Caki2 (cell line): ENCODE results near the gene PEX14. TPM values are rescaled to one million over a fixed set of nuclear protein-coding genes. Genes with fewer than 3 reads are reported as not detected.

ENCODE experiments used
- DNase-seq: peaks from one replicate; pipeline ENCODE4 v3.0.0-alpha.2; 2015; ENCODE audit warnings: low read depth
- in situ Hi-C: cut with HindIII; loops from 2 replicates; pipeline ENCODE4 v1.10.0; 2016; ENCODE audit warnings: low sequenced_read_pairs, low pct_unique_long_range_greater_than_20kb, mixed read lengths
- total RNA-seq: library from RNA; depleted of rRNA; stranded (reverse); fragments of >200 nt; shearing (Covaris generic); gene quantifications from 2 replicates; pipeline ENCODE4 v1.2.3, GENCODE V29; 2014; ENCODE audit warnings: low replicate concordance

The PEX14 gene
- total RNA-seq, 1 experiment from 2014 or later, result 24.9 TPM

- DNase-seq, result no peak
- in situ Hi-C loops, result no loop called here
These were observed 157.3 kb downstream of the PEX14 start for GRCh38 chr1:10631811-10632593.

DNA sequence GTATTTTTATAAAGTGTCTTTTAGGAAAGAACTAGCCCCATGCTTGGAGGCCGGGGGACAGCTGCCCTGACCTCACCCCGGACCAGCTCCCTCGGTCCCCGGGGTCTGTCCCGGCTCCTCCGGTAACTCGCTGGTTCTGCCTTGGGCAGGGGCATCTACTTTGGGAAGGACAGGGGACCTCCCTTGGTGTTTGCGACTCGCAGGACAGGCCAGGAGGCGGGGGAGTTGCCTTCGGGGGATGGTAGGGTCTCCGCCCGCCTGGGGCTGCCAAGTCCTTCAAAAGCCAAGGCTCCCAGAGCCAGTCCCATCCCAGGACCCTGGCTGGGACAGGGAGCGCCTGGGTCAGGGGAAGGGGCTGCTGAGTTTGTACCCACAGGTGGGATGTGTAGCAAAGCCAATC is 157.9 kb downstream of the PEX14 start:
- in situ Hi-C loops, result no loop called here
- no peak for DNase-seq

DNA sequence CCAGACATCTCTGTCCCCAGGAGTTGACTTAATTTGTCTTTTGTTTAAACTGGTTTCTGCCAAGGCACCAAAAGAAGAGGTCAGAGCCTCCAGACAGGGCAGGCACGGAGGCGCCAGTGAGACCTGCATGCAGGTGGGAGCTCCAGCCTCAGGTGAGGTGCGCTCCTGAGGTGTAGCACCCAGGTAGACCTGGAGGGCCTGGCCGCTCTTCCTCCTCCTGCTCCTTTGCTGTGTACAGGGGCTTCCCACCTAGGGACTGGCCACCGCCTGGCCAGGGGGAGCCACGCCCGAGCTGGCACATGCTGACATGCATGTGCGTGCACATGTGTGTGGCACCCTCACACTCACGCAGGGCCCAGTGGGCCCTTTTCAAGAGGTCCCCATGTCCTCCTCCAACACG is 158.7 kb downstream of the PEX14 start:
- in situ Hi-C loops, result no loop called here
- no peak for DNase-seq

- no peak for DNase-seq
- in situ Hi-C loops, result no loop called here
These were observed 159.3 kb downstream of the PEX14 start for GRCh38 chr1:10634075-10634427.

DNA sequence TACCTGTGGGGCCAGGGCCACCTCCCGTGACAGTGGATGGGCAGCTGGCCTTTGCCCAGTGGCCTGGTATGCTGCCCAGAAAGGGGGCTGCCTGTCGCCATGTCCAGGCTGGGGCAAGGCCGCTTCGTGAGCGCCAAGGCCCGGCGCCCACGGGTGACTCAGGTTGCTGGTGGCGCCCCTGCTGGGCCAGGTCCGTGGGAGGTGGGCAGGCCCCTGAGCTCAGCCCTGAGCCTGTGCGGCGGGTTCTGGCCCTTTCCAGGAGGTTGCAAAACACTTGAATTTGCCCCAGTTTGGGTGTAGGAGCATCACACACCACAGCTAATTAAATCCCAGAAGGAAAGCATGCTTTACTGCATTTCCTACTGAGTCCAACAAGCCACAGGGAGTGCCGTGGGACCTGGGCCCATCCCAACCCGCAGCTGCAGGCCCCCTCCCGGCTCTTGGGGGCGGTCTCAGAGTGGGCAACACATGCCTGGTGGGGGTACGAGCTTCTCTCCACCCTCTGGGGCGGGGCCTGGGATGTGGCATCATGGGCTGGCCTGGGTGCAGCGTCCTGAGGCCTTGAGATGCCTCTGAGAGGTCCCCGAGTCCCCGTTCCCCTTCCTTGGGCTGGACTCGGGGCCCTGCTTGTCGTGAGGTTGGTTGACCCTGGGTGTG is 159.8 kb downstream of the PEX14 start:
- DNase-seq, result no peak
- in situ Hi-C loops, result no loop called here

GRCh38 chr1:10635085-10635896 is 160.5 kb downstream of the PEX14 start:
- in situ Hi-C loops, result no loop called here
- DNase-seq, result no peak

DNA sequence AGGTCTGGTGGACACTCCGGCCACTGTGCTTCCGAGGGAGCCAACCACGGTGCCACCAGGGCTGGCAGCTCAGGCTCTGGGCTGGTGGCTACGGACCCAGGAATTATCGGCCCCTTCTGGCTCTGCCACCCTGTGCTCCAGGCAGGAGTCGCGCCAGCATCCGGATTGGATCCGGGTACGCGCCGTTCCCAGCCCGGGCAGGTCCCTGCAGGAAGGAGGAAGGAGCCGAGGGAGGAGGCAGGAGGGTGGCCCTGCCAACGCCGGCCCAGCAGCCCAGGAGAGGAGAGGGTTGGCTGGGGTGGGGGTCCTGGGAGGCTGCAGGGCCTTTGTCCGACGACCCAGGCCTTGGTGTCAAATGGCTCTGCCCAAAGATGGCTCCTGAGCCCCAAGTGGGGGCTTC is 161.2 kb downstream of the PEX14 start:
- in situ Hi-C loops, result no loop called here
- no peak for DNase-seq

GRCh38 chr1:10637400-10637799 is 162.7 kb downstream of the PEX14 start:
- no peak for DNase-seq
- in situ Hi-C loops, result no loop called here

DNA sequence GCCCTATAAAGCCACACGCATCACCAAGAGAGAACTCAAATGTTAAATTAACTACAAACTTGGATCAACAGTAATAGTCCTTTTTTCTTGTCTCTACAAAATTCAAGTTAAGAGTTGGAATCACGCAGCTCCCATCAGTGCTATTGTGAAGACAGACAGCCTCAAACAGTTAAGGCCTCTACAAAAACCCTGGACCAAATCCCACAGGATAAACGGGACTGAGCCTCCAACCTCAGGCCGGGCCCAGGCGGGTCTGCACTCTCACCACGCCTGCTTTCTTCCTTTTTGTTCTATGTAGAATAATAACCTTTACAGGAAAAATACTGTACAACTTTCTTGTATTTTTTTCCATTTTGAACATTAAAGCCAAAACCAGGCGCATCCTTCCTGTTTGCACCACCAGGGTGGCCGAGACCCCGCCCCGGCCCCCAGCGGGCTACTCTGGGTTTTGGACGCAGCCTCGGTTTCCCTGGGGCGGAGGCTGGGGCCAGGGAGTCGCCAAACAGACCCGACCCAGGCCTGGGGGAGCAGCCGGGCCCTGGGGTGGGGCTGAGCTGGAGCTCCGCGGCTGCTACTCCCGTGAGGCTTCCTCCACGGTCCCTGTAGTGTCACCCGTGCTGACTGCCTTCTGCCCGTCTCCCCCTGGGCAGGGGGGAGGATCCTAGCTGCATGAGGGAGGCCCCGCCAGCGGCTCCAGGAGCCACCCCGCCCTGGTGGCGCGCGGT is 163.2 kb downstream of the PEX14 start:
- in situ Hi-C loops, result no loop called here
- DNase-seq, result no peak

- in situ Hi-C loops, result no loop called here
- DNase-seq, result no peak
These were observed 163.8 kb downstream of the PEX14 start for GRCh38 chr1:10638559-10639005.

- in situ Hi-C loops, result no loop called here
- DNase-seq, result no peak
These were observed 164.4 kb downstream of the PEX14 start for GRCh38 chr1:10639011-10639774.

DNA sequence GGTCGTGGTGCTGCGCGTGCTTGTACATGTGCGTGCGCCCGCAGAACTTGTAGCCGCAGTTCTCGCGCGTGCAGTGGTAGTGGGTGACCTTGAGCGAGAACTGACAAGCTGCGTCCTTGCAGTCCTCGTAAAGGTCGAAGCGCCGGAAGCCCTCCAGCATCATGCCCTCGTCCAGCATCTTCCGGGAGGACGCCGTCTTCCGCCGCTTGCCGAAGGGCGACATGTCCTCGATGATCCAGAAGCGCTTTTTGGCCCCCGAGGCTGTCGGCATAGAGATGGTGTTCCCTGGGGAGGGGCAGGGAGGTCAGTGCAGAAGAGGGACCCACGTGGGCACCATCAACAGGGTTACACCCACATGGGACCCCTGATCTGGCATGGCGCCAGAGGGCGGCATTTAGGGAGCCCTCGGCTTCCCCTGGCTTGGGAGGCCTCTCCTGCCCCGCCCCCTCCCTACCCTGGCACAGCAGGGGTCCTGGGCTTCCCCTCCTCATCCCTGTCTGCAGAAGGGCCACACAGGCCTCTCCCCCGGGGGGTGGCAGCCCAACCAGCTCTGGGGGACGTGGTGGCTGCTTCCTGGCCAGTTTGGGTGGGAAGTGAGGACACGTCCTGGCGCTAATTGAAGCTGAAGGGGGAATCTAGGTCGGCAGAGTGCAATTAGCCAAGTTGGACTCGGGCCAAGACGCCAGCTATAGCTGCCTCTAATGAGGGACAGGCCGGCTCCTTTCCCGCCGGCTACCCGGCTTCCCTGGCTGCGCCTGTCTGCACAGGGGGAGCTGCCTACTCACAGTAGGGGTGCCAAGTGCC is 165.2 kb downstream of the PEX14 start:
- no peak for DNase-seq
- in situ Hi-C loops, result no loop called here

GRCh38 chr1:10640843-10641553 is 166.2 kb downstream of the PEX14 start:
- in situ Hi-C loops, result no loop called here
- no peak for DNase-seq

DNA sequence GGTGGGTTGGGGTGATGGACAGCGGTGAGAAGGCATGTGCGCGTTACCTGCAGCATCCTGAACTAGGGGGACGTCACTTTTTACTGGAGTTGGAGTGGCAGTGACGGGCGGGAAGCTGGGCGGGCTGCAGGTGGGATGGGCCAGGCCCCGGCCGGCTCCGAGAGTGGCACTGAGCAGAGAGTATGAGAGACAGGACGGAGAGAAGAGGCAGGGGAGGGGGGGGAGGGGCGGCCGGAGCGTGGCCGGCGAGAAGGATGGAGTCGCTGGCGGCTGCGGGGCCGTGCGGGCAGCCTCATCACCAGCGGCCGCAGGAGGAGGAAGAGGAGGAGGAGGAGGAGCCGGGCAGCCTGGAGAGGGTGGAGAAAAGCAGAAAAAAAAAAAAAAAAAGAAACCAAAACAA is 167.2 kb downstream of the PEX14 start:
- DNase-seq, result no peak
- in situ Hi-C loops, result no loop called here

DNA sequence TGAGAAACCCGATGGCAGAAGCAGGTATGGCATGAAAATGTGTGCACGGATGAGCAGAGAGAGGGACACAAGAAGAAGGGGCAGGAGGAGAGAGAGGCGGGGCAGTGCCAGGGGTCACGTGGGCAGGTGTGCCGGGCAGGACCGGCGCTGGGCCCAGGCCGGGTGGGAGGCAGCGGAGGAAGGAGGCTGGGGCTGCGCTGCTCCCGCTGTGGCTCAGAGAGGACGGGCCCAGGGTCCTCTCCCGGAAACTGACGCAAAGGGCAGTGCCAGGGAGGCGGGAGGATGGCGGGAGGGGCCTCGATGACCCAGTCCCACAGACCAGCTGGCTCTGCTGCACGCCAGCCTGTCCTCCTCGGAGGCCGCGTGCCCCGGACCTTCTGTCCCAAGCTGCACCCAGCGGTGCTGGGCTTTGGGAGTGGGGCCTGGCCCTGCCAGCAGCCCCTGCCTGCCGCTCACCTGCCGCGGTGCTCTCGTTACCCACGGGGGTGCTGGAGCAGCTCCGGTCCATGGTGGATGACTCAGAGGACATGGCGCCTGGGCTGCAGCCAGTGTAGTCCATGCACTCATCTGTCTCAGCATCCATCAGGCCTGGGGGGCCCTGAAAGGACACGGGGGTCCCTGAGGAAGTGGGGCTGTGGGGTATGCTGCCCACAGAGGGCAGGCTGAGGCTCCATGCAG is 167.8 kb downstream of the PEX14 start:
- in situ Hi-C loops, result no loop called here
- DNase-seq, result no peak

- no peak for DNase-seq
- in situ Hi-C loops, result no loop called here
These were observed 169.0 kb downstream of the PEX14 start for GRCh38 chr1:10643607-10644306.
